ENCODE results near the gene RETREG1.

DNA sequence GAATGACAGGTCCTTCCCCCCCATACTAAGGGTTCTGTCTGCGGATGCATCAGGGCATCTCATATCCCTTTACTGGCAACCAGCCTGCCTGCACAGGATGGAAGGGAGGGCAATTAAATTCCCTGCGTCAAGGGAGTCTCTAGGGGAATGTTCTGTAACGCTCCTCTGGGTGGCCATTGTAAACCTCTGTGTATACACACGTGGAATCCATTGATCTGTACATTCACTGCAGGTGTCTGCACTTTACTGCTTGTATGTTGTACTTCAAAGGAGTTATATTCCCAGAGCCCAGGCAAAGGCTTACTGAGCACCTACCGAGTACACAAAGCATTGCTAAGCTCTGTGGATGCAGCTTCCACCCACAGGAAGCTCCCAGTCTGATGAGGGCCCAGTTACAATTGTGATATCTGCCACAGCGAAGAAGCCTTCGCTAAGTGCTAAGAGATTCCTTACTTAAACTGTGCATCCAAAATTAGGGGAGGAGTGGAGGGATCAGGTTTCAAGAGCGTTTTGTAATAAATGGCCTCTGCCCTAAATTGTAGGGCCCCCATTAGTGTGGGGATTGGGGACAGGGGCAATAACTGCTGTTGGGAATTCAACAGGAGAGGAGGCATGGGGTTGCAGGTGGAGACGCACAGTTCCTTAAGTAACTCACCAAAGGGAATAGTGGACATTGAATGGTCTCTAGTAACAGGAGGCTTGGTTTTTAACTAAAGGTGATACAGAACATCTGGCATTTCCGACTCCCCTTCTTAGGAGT, 1.5 kb upstream of the RETREG1 start:
- TF ChIP-seq, protein P1, sequence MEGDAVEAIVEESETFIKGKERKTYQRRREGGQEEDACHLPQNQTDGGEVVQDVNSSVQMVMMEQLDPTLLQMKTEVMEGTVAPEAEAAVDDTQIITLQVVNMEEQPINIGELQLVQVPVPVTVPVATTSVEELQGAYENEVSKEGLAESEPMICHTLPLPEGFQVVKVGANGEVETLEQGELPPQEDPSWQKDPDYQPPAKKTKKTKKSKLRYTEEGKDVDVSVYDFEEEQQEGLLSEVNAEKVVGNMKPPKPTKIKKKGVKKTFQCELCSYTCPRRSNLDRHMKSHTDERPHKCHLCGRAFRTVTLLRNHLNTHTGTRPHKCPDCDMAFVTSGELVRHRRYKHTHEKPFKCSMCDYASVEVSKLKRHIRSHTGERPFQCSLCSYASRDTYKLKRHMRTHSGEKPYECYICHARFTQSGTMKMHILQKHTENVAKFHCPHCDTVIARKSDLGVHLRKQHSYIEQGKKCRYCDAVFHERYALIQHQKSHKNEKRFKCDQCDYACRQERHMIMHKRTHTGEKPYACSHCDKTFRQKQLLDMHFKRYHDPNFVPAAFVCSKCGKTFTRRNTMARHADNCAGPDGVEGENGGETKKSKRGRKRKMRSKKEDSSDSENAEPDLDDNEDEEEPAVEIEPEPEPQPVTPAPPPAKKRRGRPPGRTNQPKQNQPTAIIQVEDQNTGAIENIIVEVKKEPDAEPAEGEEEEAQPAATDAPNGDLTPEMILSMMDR (IDR thresholded peaks at IDR 0.05), result no peak
- TF ChIP-seq POLR2AphosphoS5 (IDR thresholded peaks at IDR 0.05), result no peak
